HG02763 (cell line): Measurements from ENCODE around the gene RNF167.
A peak's percentile ranks its signal among the peaks of the same experiment; 100 is the strongest.

Source experiments
- ATAC-seq: cut with Tn5 transposase; IDR thresholded peaks from one replicate; pipeline ENCODE4 v1.9.1; 2021; ENCODE audit warnings: mild to moderate bottlenecking, moderate library complexity; ENCODE audit not compliant: unreplicated experiment

Gene RNF167

DNA sequence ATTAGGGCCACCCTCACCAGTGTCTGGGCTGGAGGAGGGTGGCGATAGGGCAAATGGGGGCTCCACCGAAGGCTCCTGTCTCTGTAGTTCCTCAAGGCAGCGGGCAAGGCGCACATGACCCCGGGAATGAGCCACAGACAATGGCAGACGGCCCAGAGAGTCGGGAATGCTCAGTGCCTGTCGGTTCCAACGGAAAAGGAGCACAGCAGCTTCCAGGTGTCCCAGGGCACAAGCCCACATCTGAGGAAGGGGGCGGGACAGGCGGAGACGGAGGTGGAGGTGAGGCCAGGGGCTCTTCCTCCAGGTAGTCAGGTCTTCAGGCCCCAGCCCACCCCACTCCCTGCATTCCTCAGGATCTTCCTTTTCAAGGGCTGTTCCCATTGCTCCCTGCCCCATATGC is 32.7 kb downstream of the RNF167 start:
- no peak for ATAC-seq

GRCh38 chr17:4973256-4974114 is 33.4 kb downstream of the RNF167 start:
- no peak for ATAC-seq

- no peak for ATAC-seq
Observed at GRCh38 chr17:4974115-4974670, 34.1 kb downstream of the RNF167 start.

GRCh38 chr17:4978726-4979125 is 38.7 kb downstream of the RNF167 start:
- ATAC-seq: no peak

- no peak for ATAC-seq
Observed at GRCh38 chr17:4980644-4981216, 40.7 kb downstream of the RNF167 start.

DNA sequence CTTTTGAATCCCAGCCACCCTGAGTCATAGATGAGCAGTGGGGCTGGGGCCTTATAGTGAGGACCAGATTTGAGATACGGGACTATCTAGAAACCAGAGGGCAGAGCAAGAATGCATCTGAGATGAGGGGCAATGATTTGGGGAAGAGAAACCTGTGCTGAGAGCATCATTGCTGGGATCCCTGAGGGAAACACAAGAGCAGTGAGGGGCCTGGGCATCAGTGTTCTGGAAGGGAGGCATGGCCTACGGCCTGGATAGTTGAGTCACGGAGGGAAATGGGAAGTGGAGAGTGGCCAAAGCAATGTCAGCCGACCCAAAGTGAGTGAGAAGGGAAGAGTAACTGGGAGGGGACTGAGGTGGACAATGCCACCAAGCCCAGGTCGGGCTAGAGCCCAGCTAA is 42.2 kb downstream of the RNF167 start:
- no peak for ATAC-seq

DNA sequence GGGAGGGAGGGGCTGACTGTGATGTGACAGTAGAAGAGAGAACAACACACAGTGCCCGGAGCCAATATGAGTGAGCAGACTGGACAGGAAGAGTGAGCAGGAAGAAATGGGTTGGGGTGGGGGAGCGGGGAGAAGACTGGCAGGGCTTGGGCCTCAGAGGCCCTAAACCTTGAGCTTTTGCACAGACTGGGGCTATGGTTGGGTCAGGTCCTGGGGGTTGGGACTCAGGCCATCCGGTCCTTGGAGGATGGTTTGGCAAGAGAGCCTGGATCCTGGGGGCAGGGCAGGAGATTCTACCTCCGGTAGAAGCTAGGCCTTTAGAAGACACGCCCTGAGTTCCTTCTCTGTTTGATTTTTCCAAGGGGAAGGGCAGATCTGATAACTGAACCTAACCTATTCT is 46.3 kb downstream of the RNF167 start:
- no peak for ATAC-seq

GRCh38 chr17:4986951-4987766 is 47.1 kb downstream of the RNF167 start, which contains the start of gene CAMTA2:
TSS of gene CAMTA2 (minus strand) at chr17:4987675. CDS start at chr17:4986222, 1,453 bp downstream.
- peak; percentile 73 for ATAC-seq

DNA sequence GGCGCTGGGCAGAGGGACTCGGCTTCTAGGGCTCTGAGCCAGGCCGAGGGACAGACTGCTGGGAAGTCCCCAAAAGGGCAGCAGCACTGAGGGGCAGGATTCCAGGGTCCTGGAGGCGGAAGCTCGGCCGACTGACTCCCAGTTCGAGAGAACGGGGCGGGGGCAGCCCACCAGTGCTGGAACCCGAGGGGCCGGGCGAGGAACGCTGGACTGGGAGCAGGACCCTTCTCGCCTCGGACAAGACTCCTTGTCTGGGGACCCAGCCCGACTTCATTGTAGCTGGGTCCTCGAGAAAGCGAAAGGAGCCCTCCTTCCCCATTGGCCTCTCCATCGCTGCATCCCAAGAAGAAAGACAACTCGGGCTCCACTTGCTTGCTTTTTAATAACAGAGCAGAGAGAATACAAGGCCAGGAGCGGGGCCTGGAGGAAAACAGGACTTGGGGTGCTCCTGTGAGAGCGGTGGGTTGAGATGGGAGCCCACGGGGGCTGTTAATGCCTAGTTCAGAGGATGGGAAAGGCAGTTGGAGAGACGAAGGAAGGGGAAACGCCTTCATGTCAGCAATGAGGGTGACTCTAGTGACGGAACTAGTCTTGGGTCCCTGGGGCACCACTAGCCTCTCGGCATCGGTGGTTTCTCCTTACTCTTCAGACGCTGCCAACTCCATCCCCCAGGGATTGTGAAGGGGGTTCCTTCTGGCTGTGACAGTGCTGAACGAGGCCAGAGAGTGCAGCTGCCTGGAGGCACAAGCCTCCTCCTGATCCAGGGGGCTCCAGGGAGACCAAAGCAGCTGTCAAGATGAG is 47.9 kb downstream of the RNF167 start:
- peak; percentile 9 for ATAC-seq

DNA sequence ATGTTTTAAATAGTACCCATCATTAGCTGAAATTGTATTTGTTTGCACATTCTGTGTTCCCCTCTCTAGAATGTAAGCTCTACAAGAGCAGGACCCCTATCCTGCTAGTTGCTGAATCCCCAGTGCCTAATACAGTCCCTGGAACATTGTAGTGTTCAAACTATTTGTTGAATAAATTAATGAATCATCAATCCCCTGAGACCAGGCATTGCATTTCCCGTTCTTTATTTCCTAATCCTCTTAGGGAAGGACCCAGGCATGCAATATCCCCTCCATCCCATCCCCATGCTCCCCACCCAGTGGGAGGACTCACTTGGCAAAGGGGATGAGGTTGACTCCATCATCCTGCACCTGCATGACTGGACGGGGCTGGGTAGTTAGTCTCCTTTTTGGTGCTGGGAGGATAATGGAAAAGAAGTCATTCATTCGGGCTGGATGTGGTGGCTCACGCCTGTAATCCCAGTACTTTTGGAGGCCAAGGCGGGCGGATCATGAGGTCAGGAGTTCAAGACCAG is 54.1 kb downstream of the RNF167 start:
- no peak for ATAC-seq
